DMS79 (cell line): ENCODE measurements around the gene MBOAT7.
A peak's percentile ranks its signal among the peaks of the same experiment; 100 is the strongest.
"Not testable (repeated sequence)": the region's sequence is repeated elsewhere in the genome, so short reads cannot be mapped to it uniquely, and the experiment has no call there.

Source experiments
- DNase-seq: peaks from one replicate; lab custom pipeline; 2025; lab: John Stamatoyannopoulos, UW

The MBOAT7 gene

DNA sequence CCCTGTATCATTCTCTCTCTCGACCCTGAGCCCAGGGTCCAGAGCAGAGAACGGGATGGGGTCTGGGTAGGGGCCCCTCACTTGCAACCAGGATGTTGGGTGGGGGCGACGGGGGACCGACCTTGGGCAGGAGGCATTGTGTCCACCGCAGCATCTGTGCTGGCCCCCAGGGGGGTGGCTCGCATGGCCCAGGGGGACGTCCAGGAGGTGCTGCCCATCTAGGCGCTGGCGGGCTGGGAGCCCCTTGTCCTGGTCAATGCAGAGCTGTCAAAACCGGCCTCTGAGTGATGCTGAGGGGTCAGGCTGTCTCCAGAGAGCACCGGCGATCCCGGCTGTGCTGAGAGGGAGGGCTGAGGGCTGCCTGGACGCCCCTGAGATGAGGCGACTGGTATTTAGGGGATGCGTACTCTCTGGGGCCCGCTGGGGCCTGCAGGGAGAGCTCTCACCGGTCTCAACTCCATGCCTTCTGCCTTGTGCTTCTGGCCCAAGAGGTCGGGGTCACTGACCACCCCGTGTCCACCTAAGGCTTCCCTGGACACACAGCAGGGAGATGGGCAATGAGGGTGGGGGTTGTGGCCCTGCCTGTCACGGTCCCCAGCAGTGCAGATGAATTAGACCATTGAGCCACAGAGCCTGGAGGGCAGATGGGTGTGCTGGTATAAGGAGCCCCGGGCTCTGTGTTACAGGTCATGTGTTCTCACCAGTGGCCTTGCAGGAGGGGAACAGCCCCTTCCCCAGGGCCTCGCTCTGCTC lies 19.9 kb upstream of the MBOAT7 start:
- DNase-seq: no peak

DNA sequence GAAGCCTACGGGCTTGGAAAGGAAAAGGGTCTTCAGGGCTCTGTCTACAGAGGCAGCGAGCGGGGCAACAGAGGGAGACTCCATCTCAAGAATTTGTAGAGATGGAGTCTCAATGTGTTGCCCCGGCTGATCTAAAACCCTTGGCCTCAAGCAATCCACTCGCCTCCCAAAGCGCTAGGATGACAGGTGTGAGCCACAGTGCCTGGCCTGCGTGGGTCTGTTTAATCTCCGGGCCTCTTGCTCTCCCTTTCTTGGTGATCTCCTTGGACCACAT lies 19.3 kb upstream of the MBOAT7 start:
- no peak for DNase-seq

DNA sequence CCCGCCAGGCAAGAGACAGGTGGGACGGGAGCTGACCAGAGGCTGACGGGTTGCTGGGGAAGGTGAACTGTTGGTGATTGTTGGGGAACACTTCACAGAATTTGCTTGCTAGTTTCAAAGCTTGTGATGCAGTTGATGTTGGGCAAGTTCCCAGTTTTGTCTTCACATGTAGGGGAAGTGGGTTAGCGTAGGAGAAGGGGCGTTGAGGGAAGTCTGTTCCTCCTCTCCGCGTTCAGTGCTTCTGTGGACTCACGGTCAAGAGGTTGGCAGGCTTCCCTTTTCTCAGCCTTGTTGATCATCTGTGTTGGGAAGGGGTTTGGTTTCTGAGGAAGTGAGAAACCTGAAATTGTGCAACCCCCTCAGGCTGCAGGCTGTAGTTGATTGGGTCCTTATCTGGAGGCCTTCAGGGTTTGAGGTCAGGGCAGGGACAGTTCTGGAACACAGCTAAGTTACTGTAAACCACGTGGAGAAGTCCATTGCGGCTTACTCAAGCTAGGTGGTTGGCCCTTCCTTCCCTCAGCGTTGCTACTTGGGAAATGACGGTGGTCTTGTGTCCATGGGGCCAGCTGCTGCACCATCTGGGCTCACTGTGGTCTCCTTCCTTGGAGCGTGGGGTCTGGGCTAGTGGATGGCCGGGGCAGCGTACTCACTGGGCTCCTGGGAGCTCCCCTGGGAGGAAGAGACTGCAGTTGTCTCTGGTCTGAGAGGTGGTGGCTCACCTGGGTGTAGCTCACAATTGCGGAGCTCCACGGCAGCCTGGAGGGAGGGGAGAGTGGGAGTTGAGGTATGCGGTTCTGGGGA lies 18.8 kb upstream of the MBOAT7 start:
- DNase-seq: no peak

DNA sequence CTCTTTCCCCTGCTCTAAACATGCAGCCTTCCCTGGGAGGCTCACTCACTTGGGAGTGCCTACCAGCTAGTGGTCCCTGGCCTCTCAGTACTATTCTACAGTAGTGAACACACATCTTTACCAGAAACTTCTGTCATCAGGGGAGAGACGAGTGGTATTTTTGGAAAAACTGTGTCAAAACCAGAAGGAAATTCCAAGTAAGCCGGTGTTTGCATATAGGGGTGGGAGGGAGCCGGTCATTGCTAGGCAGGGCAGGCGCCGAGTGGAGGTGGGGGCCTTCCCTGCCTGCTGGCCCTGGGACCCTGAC lies 18.2 kb upstream of the MBOAT7 start:
- no peak for DNase-seq

DNA sequence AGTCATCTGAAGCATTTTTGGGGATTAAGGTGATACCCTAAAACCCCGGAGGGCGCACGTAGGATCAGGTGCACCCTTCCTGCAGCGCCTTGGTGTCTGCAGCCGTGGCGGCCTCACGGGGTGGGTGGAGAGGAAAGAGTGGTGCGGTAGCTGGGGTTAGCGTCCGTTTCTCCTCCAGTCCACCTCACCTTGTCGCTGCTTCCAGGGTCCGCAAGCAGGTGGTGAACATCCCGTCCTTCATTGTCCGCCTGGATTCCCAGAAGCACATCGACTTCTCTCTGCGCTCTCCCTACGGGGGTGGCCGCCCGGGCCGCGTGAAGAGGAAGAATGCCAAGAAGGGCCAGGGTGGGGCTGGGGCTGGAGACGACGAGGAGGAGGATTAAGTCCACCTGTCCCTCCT lies 17.8 kb upstream of the MBOAT7 start:
- DNase-seq: not testable (repeated sequence)

DNA sequence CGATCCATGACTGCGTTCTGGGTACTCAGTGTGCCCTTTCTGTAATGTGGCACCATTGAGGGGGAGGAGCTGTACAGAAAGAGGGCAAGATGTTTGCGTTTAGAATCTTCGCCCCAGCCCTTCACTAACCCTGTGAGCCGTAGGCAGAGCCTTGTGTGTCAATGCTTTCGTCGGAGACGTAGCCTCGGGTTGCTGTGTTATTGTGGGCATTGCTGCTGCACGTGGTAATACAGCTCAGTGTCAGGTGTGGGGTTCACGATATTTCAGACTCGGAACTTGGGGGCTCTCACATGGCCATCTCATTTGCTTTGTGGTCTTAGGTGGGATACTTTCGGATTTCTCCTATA lies 17.4 kb upstream of the MBOAT7 start:
- DNase-seq: no peak

DNA sequence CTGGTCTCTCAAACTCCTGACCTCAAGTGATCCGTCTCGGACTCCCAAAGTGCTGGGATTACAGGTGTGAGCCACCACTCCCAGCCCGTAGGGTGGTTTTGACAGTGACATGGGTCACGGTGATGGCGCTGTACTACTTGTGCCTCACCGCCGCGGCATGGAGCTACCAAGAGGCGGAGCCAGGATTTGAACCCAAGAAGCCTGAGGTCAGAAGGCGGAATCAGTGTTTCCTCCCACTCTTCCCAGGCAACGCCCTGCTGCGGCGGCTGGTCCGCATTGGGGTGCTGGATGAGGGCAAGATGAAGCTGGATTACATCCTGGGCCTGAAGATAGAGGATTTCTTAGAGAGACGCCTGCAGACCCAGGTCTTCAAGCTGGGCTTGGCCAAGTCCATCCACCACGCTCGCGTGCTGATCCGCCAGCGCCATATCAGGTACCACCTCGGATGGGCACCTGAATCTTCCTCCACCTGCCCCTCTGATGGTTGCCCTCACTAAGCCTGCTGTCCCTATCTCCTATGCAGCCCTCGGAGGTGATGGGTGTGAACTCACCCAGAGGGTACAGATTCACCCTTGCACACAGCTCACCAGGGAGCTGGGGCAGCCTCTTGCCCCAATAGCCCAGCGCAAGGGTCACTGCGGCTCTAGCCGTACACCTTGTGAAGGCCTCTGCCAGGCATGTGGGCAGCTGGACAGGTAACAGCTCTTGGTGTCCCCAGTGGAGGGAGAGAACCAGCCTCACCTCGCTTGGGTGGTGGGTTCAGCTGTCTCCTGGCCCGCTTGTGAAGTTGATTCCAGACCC lies 16.9 kb upstream of the MBOAT7 start:
- no peak for DNase-seq

DNA sequence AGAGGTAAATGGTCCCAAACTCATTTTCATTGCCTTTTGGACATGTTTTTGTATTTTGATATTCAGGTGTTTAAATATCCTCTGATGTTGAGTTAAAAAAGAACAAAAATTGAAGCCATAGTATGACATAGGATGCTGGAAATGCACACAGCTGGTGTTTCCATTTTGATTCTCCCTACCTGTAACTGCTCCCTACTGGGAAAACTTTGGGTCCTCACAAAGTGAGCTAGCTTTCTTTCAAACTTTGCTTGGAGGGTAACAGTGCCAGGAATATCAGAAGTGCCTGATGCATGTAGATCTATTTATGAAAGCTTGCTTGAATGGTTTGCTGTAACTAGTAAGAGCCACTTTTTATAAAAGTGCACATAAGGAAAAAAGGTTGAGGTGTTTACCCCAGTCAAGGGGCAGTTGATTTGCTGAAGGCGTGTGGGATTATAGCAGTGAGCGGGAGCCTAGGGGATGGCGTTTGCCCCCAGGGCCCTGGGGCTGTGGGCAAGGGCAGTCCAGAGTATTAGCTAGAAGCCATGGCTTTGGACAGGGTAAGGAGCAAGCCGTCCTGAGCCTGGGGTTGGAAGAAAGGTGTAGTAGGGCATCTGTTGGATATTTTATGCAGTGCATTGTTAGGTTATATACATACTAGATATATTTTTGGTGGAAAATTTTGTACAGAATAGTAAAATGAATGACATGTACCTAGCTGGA lies 15.5 kb upstream of the MBOAT7 start:
- DNase-seq: no peak

DNA sequence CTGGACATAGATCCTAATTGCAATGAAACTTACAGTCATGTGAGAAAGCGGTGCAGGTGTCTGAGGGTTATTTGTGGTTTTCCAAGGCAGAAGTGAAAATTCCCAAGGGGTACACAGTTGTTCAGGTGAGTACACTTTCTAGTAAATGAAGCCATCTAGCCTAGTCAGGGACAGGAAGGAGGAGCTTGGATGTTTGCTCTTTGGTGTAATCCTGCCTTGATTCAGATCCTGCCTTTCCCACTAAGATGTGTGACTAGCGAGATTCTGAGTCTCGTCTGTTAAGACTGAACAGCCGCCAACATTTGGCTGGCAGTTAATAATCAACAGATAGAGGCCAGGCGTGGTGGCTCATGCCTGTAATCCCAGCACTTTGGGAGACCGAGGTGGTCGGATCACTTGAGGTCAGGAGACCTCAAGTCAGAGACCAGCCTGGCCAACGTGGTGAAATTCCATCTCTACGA lies 13.8 kb upstream of the MBOAT7 start:
- DNase-seq: no peak

DNA sequence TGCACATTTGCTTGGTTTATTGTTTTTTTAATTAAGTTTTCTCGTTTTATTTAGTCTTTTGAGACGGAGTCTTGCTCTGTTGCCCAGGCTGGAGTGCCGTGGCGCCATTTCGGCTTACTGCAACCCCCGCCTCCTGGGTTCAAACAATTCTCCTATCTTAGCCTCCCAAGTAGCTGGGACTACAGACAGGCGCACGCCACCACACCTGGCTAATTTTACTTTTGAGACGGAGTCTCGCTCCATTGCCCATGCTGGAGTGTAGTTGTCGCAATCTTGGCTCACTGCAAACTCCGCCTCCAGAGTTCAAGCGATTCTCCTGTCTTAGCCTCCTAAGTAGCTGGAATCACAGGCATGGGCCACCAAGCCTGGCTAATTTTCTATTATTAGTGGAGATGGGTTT lies 12.6 kb upstream of the MBOAT7 start:
- no peak for DNase-seq

DNA sequence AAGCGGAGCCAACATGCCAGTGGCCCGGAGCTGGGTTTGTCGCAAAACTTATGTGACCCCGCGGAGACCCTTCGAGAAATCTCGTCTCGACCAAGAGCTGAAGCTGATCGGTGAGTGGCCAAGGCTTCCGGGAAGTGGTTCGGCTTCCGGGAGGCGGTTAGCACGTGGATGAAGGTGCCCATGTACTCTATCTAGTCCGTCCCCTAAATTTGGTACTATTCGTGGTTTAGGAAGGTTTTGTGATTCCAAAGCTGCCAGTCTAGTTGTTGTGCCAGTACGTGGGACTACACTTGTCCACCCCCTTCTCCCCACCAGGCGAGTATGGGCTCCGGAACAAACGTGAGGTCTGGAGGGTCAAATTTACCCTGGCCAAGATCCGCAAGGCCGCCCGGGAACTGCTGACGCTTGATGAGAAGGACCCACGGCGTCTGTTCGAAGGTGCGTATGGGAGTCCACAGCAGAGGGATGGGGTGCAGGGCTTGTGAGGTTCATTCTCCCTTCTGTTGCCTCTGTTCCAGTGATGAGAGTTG lies 11.9 kb upstream of the MBOAT7 start:
- no peak for DNase-seq

DNA sequence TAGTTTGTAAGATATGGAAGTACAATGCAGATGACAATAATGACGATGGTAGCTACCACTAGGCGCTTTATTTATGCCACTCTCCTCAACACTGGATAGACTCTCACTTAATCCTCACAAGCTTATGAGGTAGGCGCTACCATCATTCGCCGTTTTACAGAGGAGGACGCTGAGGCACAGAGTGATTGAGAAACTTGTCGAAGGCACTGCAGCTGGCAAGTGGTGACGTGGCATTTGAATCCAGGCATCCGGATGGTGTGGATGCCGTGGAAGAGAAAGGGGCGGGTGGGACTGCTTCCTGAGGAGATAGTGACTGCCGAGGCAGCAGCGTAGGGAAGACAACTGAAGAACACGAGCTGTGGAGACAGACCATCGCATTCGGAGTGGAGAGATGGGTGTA lies 10.0 kb upstream of the MBOAT7 start:
- no peak for DNase-seq

DNA sequence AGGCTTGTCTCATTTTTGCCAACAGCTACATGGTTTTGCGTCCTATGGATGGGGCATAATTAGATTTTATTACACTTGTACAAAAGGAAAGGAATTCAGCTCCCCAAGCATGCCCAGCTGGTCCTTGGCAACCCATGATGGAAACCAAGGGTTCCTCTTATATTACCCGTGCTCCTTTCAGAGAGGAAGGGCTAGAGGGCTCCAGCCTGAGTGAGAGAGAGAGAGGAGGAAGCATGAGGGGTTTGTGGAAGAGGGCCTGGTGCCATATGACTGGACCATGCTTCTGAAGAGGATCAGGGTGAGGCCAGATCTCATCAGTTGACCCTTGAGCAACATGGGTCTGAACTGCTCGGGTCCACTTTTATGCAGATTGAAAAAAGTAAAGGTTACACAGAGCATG lies 7.7 kb upstream of the MBOAT7 start:
- DNase-seq: no peak

DNA sequence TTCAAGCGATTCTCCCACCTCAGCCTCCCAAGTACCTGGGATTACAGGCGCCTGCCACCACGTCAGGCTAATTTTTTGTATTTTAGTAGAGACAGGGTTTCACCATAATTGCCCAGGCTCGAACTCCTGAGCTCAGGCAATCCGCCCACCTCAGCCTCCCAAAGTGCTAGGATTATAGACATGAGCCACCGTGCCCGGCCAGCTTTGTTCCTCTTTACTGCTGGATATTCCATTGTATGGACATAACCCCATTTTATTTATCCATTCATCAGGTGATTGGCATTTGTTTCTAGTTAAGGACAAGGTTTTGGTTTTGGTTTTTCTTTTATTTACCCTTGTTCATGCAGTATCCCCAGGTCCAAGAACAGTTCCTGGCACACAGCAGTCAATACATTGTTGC lies 7.2 kb upstream of the MBOAT7 start:
- no peak for DNase-seq

DNA sequence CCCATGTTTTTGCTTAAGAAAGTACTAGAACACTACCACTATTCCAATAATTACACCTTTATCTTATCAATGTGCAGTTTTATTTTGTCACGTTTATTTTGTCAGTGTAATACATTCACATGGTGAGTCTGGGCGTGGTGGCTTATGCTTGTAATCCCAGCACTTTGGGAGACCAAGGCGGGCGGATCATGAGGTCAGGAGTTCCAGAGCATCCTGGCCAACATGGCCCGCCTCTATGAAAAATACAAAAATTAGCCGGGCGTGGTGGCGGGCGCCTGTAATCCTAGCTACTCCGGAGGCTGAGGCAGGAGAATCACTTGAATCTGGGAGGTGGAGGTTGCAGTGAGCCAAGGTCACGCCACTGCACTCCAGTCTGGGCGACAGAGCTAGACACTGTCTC lies 5.1 kb upstream of the MBOAT7 start:
- not testable (repeated sequence) for DNase-seq

DNA sequence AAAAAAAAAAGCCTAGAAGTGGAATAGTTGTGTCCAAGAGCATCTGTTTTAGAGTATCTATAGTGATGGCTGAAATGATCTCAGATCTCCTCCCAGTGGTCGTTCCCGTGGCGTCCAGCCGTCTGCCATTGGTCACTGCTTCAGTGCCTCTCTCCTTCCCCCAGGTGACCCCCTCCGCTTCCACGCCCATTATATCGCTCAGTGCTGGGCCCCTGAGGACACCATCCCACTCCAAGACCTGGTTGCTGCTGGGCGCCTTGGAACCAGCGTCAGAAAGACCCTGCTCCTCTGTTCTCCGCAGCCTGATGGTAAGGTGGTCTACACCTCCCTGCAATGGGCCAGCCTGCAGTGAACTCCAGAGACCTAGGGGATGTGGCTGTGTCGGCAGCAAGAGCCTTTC lies 3.6 kb upstream of the MBOAT7 start:
- DNase-seq: no peak

DNA sequence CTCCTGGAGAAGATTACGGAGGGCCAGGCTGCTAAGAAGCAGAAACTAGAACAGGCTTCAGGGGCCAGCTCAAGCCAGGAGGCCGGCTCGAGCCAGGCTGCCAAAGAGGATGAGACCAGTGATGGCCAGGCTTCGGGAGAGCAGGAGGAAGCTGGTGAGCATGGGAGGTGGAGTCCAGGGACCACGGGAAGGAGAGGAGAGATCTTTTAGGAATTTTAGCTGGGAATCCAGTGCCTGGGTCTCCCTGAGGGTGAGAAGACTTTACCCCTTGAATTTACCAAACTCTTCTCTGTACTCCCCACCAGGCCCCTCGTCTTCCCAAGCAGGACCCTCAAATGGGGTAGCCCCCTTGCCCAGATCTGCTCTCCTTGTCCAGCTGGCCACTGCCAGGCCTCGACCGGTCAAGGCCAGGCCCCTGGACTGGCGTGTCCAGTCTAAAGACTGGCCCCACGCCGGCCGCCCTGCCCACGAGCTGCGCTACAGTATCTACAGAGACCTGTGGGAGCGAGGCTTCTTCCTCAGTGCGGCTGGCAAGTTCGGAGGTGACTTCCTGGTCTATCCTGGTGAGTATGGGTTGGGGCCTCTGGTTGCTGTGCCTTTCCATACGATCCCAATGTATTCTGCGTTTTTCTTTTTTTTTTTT lies 2.6 kb upstream of the MBOAT7 start:
- no peak for DNase-seq

DNA sequence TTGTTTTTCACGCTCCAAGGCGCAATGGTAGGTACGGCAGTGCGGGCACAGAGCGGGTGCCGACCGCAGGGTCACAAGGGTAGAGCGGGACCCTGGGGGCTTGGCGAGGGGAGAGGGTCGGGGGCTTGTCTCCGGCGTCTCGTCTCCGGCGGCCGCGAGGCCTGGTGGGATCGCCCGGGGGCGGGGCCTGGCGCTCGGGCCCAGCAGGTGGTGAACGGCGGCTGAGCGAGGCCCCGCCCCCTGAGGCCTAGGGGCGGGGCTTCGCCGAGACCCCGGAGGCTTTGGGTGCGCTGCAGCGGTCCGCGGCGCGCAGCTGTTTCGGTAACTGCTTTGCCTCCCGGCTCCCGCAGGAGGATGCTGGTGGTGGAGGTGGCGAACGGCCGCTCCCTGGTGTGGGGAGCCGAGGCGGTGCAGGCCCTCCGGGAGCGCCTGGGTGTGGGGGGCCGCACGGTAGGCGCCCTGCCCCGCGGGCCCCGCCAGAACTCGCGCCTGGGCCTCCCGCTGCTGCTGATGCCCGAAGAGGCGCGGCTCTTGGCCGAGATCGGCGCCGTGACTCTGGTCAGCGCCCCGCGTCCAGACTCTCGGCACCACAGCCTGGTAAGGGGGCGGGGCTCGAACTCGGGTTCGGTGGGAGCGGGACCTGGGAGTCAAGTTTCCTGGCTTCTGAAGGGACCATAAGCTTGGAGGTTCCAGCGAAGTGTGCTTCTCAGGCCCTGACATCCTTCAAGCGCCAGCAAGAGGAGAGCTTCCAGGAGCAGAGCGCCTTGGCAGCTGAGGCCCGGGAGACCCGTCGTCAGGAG lies 1.8 kb upstream of the MBOAT7 start, which contains the start of gene TSEN34:
Gene TSEN34, plus strand, starts transcription at position 298 of the 800 bp plus-strand sequence. Its CDS starts 57 bp downstream, at position 355.
- DNase-seq: peak; percentile 69

DNA sequence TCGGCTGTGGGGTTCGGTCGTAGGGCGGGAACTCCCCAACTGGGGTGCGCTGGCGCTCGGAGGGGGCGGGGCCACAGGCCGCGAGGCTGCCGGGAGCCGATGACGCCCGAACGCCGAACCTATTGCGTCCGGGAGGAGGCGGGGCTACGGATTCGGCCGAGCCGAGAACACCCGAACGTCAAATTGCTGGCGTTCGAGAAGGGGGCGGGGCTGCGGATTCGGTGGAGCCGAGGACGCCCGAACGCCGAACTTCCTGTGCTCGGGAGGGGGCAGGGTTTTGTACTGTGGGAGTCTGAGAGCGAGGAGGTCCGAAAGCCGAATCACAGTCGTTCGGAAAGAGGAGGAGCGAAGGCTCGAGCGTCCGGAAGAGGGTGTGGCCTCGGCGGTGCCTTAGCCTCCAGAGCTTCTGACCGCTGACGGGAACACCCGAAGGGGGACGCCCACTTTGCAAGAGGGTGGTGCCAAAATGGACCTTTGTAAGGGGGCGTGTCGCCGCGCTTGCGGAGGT lies 1.2 kb upstream of the MBOAT7 start:
- DNase-seq: peak; percentile 98

DNA sequence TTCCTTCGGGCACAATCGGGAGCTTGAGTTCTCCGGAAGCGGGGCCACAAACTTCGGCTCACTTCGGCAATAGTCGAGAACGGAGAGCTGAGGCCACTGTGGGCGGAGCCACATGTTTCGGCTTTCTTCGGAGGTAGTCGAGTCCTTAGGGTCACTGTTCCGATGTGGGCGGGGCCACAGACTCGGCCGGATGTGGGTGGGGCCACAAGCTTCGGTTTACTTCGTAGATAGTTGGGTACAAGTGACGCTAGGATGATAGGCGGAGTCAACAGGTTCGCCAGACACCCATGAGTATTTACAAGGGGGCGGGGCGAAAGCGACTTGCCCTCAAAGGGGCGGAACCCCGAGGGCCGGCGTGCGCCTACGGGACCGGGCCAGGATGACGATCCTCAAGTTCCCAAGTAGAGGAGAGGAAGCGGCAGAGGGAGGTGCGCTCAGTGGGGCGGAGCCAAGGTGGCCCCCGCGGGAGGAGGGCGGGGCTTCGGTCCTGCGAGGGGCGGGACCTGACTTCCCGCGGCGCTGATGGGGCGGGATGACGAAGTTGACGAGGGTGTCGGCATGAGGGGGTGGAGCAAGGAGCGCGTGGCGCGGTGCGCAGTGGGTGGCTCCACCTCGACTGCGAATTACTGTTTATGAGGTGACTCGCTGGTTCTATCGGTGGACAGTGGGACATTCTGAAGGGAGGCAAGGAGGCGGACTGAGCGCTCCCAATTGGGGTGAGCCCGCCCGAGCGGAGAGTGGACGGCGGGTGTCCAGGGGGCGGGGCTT lies 539 bp upstream of the MBOAT7 start:
- DNase-seq: peak; percentile 99
